GM19351 (cell line): ENCODE results near the gene SEC23B.
A peak's percentile ranks its signal among the peaks of the same experiment; 100 is the strongest.
"Not testable (repeated sequence)": the region's sequence is repeated elsewhere in the genome, so short reads cannot be mapped to it uniquely, and the experiment has no call there.

Experiments used
- ATAC-seq: cut with Tn5 transposase; IDR thresholded peaks from one replicate; pipeline ENCODE4 v1.9.1; 2021; ENCODE audit warnings: mild to moderate bottlenecking, moderate library complexity; ENCODE audit not compliant: unreplicated experiment

The SEC23B gene

DNA sequence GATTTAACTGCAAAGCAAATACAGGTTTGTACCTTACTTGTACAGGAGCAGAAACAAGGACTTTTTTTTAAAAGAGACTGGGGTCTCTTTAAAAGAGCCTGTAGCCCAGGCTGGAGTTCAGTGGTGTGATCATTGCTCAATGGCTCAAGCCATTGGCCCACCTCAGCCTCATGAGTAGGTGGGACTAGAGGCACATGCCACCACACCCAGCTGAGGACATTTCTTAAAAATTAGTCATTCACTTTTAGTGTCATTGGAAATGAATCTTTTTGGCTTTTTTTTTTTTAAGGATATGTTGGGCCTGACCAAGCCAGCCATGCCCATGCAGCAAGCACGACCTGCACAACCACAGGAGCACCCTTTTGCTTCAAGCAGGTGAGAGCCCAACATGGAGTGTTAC lies 16.9 kb downstream of the SEC23B start:
- ATAC-seq = no peak

DNA sequence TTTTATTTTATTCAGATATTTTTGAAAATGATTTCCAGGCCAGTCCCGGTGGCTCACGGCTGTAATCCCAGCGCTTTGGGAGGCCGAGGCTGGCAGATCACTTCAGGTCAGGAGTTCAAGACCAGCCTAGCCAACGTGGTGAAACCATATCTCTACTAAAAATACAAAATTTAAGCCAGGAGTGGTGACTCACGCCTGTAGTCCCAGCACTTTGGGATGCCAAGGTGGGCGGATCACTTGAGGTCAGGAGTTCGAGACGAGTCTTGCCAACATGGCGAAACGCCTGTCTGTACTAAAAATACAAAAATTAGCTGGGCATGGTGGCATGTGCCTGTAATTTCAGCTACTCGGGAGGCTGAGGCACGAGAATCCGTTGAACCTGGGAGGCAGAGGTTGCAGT lies 19.0 kb downstream of the SEC23B start:
- not testable (repeated sequence) for ATAC-seq

DNA sequence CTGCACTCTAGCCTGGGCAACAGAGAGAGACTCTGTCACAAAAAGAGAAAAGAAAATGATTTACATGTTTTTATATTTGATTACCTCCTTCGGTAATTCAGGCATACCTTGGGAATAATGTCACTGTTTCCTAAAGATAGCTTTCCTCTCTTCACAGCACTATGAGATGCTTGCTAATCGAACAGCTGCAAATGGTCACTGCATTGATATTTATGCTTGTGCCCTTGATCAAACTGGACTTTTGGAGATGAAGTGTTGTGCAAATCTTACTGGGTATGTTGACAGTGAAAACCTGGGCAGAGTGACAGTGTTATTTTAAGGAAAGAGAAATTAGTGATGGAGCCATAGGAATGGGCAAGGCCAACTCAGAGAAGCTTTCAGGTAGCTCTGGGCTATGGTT lies 19.6 kb downstream of the SEC23B start:
- no peak for ATAC-seq

DNA sequence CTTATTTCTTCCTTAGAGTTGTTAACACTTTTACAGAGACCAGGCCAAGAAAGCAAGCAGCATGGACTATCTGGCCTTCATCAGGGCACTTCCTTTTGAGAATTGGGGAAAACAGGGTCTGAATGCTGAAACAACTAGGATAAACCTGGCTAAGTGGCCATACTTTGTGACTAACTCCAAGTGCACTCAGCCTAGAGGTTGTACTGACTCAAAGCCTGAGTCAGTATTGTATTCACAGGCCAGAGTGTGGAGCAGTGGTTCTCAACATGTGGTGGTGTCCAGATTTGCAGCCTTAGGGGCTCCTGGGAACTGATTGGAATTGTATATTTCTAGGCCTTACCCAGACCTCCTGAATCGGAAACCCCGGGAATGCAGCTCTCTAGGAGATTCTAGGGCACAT lies 20.1 kb downstream of the SEC23B start:
- ATAC-seq = no peak

DNA sequence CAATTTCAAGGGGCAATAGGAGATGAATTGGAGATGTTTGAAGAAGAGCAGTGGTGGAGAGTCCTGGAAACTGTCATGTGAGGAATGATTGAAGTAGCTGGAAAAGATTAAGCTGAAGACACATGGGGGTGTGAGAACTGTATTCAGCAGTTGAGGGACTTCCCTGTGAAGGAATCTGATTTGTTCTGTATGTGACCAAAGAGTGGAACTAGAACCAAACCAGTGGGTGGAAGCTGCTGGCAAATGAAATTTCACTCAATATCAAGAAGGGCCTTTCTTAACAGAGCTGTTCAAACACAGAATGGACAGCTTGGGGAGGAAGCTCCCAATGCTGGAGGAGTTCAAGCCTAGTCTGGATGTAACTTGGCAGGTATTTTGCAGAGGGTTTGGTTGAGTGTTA lies 21.3 kb downstream of the SEC23B start:
- ATAC-seq = no peak

DNA sequence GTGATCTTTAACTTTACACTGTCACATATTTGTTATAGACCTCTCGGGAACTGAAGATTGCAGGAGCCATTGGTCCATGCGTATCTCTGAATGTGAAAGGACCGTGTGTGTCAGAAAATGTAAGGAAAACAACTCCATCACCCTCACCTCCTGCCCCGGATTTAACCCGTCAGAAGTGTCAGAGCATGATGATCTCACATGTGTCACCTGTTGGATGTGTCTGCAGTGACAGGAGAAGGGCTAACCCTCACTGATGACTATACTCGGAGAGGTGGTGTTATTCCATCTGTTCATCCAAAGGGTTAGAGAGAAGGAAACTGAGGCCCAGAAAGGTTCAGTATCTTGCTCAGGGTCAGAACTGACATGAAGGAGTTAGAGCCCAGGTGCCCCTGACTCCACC lies 24.9 kb downstream of the SEC23B start:
- ATAC-seq = no peak

DNA sequence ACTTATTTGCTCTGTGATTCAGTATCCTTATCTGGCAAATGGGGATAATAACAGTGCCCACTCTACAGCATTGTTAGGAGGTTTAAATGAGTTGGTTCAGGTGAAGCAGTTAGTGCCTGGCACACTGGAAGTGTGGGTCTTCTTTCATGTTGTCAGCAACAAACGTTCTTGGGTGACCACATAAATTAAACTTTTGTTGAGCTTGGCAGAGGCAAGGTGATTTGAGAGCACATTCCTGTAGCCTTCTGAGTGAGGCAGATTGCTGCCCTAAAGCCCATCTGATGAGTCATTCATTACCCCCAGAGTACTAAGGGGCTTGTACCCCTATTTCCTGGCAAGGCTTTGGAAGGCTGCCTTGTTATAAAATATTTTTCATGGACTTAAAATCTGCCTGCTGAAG lies 25.8 kb downstream of the SEC23B start:
- ATAC-seq = no peak

DNA sequence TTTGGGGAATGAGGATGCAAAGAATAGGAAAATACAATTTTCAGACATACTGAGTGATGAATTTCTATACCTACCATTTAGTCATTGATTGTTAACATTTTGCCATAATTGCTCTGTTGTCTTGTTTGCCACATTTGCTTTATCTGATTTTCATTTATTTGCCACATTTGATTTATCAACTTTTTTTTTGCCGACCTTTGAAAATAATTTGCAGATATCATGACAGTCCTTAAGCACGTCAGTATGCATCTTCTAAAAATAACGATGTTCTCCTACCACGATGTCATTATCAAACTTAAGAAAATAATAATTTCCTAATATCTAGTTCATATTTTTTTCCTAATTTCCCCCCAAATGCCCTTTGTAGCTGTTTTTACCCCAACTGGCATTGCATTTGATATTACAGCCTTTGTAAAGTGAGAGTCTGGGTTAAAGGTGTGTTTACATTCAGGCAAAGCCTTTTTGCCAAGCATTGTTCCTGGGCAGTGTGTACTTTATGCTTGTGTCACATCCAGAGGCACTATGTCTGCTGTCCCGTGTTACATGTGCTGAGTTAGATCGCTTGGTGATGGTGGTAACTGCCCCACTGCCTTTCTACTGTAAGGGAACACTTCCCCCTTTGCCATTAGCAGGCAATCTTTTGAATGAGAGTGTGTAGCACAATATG lies 26.4 kb downstream of the SEC23B start:
- no peak for ATAC-seq

DNA sequence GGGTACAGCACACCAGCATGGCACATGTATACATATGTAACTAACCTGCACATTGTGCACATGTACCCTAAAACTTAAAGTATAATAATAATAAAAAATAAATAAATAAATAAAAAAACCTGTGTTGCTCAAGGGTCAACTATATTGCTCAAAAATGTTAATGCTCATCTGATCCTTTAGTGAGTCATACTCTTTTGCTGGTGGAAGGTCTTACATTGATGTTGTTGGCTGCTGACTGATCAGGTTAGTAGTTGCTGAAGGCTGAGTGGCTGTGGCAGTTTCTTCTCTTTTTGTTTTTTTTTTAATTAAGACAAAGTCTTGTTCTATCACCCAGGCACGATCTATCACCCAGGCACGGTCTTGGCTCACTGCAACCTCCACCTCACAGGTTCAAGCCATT lies 29.9 kb downstream of the SEC23B start:
- no peak for ATAC-seq

DNA sequence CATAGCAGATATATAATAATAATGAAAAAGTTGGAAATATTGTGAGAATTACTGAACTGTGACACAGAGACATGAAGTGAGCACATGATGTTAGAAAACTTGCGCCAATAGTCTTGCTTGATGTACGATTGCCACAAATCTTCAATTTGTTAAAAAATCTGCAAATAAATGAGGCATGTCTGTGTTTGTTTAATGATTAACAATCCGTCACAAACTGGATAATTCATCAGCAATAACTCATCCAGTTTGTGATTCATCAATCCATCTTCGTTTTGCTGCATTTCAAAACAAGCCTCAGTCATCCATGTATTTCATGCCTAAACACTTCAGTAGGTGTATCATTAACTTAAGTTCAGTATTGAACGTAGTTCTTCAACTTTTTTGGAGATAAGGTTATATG lies 34.0 kb downstream of the SEC23B start:
- no peak for ATAC-seq

DNA sequence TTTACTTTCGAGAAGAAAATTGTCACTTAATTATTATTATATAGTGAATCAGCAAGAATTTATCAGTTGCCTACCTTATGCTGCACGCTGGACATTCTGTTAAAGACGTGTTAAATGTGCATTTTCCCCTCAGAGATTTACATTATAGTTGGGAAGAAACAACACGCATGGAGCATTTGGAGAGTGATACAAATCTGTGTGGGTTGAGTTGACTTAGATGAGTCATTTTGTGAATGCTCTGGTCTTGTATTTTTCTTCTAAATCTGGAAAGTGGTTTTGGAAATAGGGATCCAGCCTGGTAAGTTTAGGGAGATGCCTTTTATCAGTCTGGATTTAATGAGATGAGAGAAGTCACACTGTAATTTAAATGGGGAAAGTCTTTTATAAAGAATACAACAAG lies 35.5 kb downstream of the SEC23B start:
- no peak for ATAC-seq

DNA sequence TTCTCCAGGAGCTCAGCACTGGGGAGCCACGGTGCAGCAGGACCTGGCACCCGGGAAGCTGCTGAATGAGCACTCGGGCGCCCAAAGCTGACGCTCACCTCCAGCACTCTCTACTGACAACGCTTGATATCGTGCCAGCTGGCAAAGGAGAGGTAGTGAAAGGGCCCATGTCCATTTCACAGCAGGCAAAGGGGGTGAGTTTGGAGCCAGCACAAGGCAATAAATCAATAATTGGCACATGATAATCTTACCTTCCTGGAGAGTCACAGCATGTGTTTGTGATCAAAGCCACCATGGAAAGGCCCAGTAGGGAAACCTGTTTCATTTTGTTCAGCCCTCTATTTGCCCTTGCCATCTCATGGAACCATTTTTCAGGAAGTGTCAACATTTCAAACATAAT lies 36.2 kb downstream of the SEC23B start:
- ATAC-seq = no peak

DNA sequence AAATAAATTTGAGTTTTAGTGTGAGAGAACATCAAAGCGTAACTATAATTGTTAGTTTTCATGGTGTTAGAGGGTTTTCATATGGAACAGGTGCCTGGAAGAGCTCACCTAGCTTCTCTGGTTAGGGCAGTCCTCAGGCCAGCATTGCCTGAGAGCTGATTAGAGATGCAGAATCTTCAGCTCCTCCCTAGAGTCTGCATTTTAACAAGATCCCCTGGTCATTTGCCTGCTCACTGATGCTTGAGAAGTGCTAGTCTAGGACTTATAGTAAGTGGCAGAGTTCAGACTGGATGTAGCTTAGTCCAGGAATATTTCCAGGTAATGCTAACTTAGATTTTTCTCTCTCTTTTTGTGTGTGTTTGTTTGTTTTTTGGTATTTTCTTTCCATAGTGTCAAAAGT lies 37.8 kb downstream of the SEC23B start:
- ATAC-seq = no peak

DNA sequence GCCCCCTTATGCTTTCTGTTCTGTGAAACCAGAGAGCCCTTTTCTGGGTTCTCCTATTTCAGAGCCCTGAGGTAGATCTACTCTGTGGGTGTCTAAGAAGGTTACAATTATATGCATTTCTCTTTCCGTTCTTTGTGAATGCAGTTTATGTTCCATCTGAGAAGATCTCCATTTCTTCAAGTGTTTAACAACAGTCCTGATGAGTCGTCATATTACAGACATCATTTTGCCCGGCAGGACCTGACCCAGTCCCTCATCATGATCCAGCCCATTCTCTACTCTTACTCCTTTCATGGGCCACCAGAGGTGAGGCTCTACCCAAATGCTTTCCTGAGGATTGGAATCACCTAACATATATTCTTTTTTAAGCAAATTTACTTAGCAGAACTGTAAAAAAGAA lies 40.7 kb downstream of the SEC23B start:
- no peak for ATAC-seq

DNA sequence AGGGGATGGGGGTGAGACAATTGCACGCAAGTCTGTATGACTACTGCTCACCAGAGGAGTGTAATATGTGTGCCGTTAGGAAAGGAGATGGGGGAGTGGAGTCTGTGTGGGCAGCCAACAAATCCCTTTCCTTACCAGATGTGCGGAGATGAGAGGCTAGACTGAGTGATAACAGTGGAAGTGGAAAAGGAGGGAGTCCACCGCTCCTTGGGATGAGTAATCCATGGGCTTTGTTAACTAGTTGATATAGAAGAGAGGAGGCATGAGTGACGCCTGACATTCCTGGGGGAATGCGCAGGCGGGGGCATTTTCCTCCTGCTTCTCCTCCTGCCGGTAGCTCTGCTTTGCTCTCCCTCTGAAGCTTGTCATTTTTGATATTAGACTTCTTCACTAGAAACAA lies 46.0 kb downstream of the SEC23B start:
- ATAC-seq = no peak

DNA sequence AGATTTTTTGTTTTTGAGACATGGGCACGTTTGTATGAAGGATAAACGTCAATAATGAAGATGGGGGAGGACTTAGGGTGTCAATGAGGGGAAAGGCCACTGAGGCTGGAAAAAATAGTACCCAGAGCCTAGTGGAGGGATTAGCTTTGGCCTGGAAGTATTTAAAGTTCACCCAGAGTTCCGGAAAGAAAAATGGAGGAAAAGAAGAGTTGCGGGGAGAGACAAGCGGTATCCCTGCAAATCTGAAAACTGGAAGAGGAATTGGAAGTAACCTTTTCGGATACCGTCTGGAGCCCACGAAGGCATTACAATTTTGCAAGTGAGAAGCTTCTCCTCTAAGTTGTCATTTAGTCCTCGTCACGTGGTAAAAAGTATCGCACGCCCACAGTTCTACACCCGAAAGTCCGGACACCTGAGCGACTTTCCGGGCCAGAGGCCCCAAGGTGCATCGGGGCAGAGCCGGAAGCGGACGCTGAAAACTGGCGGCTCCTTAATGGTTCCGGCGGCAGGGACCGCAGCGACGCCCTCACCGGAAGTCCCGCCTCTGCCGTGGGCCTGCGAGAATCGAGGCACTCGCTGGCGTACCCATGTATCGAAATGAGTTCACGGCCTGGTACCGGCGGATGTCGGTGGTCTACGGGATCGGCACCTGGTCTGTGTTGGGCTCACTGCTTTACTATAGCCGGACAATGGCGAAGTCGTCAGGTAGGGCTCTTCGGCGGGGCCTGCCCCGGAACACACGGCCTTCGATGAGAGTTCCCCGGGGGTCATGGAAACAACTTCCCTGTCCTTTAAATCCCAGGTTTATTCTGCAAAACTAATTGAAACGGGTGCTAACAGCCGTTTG lies 59.4 kb downstream of the SEC23B start, which contains the start of gene SMIM26:
Gene SMIM26, plus strand, starts transcription at position 541 of the 847 bp plus-strand sequence. Its CDS starts 47 bp downstream, at position 588.
- peak; percentile 99 for ATAC-seq

DNA sequence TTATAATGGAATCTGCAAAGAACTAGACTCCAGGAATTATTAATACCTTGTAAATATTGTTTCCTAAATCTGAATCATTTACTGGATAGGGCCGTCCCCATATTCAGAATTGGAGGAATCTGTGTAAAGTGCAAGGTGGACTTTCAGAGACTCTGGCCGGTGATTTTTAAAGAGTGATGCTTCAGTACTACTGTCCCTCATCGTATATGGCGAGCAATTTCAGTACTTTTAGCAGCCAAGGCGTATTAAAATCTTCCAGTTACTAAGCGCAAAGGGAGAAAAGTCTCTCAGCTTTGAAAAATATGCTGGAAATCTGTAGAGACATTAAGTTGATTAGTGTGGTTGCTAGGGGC lies 60.0 kb downstream of the SEC23B start:
- no peak for ATAC-seq

DNA sequence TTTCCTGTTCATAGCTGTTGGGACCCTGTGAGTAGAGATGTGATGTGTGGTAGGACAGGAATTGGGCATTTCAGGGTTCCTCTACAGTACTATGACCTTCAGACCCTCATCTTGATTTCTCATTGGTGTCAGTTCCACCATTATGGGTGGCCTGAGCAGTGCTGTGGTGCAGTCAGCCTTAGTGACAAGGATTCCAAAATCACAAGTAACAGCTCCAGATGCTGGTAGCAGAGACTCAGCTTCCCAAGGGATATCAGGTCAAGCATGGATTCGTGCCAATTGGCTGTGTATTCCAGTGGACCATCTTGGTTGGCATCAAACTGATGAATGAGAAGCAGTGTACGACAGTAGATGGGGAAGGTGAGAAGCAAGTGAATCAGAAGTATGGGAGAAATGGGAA lies 63.3 kb downstream of the SEC23B start:
- no peak for ATAC-seq

DNA sequence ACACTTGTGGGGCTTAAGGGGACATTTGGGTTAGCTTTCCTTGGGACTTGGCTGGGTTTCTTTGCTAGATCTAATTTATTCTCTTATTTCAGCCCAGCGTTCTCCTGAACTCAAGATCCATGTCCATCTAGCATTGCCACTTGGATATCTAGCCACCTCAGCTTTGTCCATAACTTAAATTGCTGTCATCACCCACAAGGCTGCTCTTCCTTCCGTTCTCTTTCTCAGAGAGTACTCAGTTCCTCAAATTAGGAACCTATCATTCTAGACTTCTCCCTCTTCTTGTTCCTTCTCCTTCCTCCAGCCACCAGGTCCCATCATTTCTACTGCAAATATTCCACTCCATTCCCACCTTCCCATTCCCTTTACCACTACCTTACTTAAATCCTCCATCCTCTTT lies 63.8 kb downstream of the SEC23B start:
- no peak for ATAC-seq

DNA sequence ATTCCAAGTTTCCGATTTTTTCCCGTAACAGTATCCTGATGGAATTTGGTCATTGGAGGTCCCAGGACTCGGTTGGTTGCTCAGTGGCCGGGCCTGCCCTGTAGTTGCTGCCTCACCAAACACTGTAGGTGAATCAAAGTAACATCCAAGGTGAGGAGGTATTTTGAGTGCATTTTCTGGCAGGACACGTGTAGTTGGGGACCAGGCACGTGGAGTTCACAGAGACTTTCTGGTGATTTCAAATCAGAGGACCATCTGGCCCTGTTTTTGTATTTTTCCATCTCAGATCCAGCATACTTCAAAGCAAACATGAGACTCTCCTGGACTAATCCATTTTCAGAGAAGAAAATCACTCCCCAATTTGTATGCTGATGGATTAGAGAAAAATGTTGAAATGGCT lies 70.2 kb downstream of the SEC23B start:
- ATAC-seq = no peak

DNA sequence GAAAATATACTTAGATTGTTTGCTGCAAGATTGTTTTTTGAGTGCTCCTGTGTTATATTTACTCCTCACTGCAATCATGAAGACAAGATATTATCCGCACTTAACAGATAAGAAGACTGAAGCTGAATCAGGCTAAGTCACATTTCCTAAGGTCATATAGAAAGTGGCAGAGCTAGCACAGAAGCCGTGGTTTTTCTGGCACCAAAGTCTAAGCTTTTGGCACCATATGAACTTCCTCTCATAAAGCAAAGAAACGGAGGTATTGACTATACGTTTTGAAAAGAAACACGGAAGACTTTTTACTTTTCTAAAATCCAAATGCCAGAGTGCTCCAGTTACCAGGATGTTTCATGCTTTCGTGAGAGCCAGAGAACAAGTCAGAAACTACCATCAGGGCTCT lies 70.8 kb downstream of the SEC23B start:
- no peak for ATAC-seq

DNA sequence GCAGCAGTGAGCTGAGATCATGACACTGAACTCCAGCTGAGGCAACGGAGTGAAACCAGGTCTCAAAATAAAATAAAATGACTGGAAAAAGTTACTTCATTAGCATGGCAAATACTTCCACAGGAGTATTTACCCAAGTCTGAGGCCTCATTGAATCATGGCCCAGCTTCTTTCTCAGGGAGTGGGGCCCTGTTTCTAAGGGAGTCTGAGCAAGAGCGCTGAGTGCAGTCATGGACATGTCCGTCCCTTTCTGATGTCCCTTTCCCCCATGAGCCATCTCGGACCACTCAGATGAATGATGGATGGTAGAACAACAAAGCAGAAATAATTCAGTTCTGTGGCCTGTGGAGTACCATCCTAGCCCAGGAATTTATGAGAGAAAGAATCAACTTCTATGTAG lies 72.3 kb downstream of the SEC23B start:
- no peak for ATAC-seq

DNA sequence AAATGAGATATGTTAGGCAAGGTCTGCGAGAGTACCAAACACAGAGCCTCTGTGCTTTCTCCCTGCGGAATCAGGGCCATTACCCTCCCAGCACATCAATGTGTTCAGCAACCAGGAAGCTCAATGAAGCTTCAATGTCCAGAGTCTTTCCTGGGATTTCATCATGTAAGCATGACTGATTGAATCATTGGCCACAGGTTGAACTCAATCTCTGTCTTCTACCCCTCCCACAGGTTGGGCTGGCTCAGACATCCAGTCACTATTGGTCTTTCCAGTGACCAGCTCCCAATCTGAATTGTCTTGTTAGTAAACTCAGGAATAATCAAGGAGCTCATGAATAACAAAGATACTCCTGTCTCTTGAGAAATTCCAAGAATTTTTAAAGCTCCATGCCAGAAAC lies 77.4 kb downstream of the SEC23B start:
- ATAC-seq = no peak
